ENCODE data around the gene SHROOM3. TPM values are rescaled to one million over a fixed set of nuclear protein-coding genes. Genes with fewer than 3 reads are reported as not detected.
A peak's percentile ranks its signal among the peaks of the same experiment; 100 is the strongest.

Gene SHROOM3
- total RNA-seq, 2 experiments from 2014 or later, result not detected

DNA sequence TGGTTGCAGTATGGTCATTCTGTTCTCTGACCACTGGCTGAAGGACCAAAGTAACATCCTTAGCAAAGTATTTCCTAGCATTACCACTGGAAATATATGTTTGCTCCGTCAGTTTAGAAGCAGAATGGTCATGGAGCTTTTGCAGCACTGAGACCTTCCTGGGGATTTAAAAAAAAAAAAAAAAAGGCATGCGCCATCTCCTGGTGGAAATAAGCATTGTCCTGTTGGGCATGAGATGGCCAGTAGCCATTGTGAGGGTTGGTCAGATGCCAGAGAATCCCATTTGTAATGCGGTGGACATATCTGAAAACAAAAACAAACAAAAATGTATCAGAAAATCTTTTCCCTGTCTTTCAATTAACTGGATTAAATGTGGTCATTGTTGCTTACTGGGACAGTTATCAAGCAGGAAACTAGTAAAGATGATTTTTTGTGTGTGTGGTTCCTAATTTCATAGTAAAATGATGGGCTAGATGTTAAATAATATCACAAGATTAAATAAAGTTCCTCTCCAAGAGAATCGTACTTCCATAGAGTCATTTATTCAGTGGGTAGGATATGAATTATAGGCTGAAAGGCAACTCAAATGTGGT, 323.4 kb downstream of the SHROOM3 start:
- H3K4me1 Mint-ChIP-seq, result peaks cover 2% of the 10 kb centered on the region
- ChIA-PET CTCF (interaction anchor here (0.5 to 0.6 kb wide), 2 partner anchors 8 to 429 kb away, joined by 3 to 6 read pairs; no protein-coding TSS in a partner anchor), POLR2A (no interaction called here)
- H3K9me3 Mint-ChIP-seq, result no peaks in the 10 kb centered on the region
- peaks cover 7% of the 10 kb centered on the region for H3K27me3 Mint-ChIP-seq
- H3K27ac Mint-ChIP-seq, result no peak overlapping the region
- no peak for DNase-seq
- no peaks in the 10 kb centered on the region for H3K36me3 Mint-ChIP-seq (ENCODE audit: low read depth)
- no peak overlapping the region for H3K4me3 Mint-ChIP-seq

- no peak for DNase-seq
- no peak overlapping the region for H3K4me3 Mint-ChIP-seq
- POLR2A ChIA-PET, result no interaction called here
- no peaks in the 10 kb centered on the region for H3K36me3 Mint-ChIP-seq (ENCODE audit: low read depth)
- H3K9me3 Mint-ChIP-seq, result no peaks in the 10 kb centered on the region
- CTCF ChIA-PET, result interaction anchor here (0.5 kb wide), 1 partner anchor 429 kb away, joined by 6 read pairs; no protein-coding TSS in a partner anchor
- no peak overlapping the region for H3K27ac Mint-ChIP-seq
- peaks cover 7% of the 10 kb centered on the region for H3K27me3 Mint-ChIP-seq
- peaks cover 2% of the 10 kb centered on the region for H3K4me1 Mint-ChIP-seq
Observed at GRCh38 chr4:76758996-76759395, 324.0 kb downstream of the SHROOM3 start.

DNA sequence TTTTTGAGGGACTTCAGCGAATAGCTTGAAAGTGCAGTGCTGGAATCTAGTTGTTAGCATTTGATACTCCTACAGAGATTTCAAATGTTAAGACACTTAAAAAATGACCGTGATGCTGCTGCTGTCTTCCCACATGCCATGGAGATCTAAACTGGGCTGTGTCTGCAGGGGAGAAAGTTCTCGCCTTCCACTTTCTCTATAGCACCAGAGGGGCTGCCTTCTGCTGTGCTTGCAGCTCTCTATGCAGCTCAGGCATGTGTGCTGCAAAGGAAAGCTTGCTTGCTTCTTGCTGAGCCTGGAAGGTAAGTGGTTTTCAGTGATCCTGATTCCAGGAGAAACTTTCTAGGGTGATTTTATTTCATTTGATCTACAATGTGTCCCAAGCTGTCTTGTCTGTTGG, 325.2 kb downstream of the SHROOM3 start:
- H3K4me1 Mint-ChIP-seq, result peaks cover 2% of the 10 kb centered on the region
- no peak overlapping the region for H3K4me3 Mint-ChIP-seq
- no peaks in the 10 kb centered on the region for H3K36me3 Mint-ChIP-seq (ENCODE audit: low read depth)
- no peak overlapping the region for H3K27ac Mint-ChIP-seq
- ChIA-PET CTCF (interaction anchor here (1.5 kb wide), 1 partner anchor 294 kb away, joined by 3 read pairs; no protein-coding TSS in a partner anchor), POLR2A (no interaction called here)
- H3K9me3 Mint-ChIP-seq, result no peaks in the 10 kb centered on the region
- peaks cover 11% of the 10 kb centered on the region for H3K27me3 Mint-ChIP-seq
- DNase-seq, result no peak

- Mint-ChIP-seq H3K27ac (no peak overlapping the region), H3K4me1 (peaks cover 4% of the 10 kb centered on the region), H3K27me3 (peaks cover 11% of the 10 kb centered on the region), H3K36me3 (ENCODE audit: low read depth) (no peaks in the 10 kb centered on the region), H3K4me3 (no peak overlapping the region), H3K9me3 (no peaks in the 10 kb centered on the region)
- no peak for DNase-seq
- ChIA-PET POLR2A (no interaction called here), CTCF (no interaction called here)
Observed at GRCh38 chr4:76762137-76763130, 327.4 kb downstream of the SHROOM3 start.

- Mint-ChIP-seq H3K9me3 (no peaks in the 10 kb centered on the region), H3K4me3 (no peak overlapping the region), H3K4me1 (peaks cover 2% of the 10 kb centered on the region), H3K27me3 (peaks cover 11% of the 10 kb centered on the region), H3K36me3 (ENCODE audit: low read depth) (no peaks in the 10 kb centered on the region), H3K27ac (no peak overlapping the region)
- DNase-seq, result no peak
- ChIA-PET POLR2A (no interaction called here), CTCF (no interaction called here)
Observed at GRCh38 chr4:76764251-76764650, 329.2 kb downstream of the SHROOM3 start.

GRCh38 chr4:76765473-76766183, 330.6 kb downstream of the SHROOM3 start:
- Mint-ChIP-seq H3K27ac (peak overlapping the region; percentile 31), H3K27me3 (peaks cover 9% of the 10 kb centered on the region), H3K4me1 (peaks cover 2% of the 10 kb centered on the region), H3K9me3 (no peaks in the 10 kb centered on the region), H3K4me3 (no peak overlapping the region), H3K36me3 (ENCODE audit: low read depth) (no peaks in the 10 kb centered on the region)
- POLR2A ChIA-PET, result no interaction called here
- CTCF ChIA-PET, result interaction anchor here (0.6 kb wide), 1 partner anchor 309 kb away, joined by 3 read pairs; no protein-coding TSS in a partner anchor
- no peak for DNase-seq

GRCh38 chr4:76767983-76768382, 333.0 kb downstream of the SHROOM3 start:
- no peak overlapping the region for H3K4me3 Mint-ChIP-seq
- H3K36me3 Mint-ChIP-seq (ENCODE audit: low read depth), result no peaks in the 10 kb centered on the region
- peaks cover 4% of the 10 kb centered on the region for H3K27me3 Mint-ChIP-seq
- CTCF ChIA-PET, result no interaction called here
- H3K27ac Mint-ChIP-seq, result no peak overlapping the region
- POLR2A ChIA-PET, result no interaction called here
- no peaks in the 10 kb centered on the region for H3K9me3 Mint-ChIP-seq
- DNase-seq, result no peak
- H3K4me1 Mint-ChIP-seq, result peaks cover 5% of the 10 kb centered on the region

- H3K36me3 Mint-ChIP-seq (ENCODE audit: low read depth), result no peaks in the 10 kb centered on the region
- peaks cover 3% of the 10 kb centered on the region for H3K4me1 Mint-ChIP-seq
- ChIA-PET CTCF (interaction anchor here (0.7 kb wide), 1 partner anchor 260 kb away, joined by 3 read pairs; no protein-coding TSS in a partner anchor), POLR2A (no interaction called here)
- H3K9me3 Mint-ChIP-seq, result no peaks in the 10 kb centered on the region
- no peak overlapping the region for H3K27ac Mint-ChIP-seq
- DNase-seq, result no peak
- H3K4me3 Mint-ChIP-seq, result no peak overlapping the region
- H3K27me3 Mint-ChIP-seq, result peaks cover 3% of the 10 kb centered on the region
Observed at GRCh38 chr4:76772498-76773106, 337.6 kb downstream of the SHROOM3 start.

- POLR2A ChIA-PET, result no interaction called here
- Mint-ChIP-seq H3K36me3 (ENCODE audit: low read depth) (no peaks in the 10 kb centered on the region), H3K4me3 (no peak overlapping the region), H3K9me3 (no peaks in the 10 kb centered on the region), H3K4me1 (peaks cover 3% of the 10 kb centered on the region), H3K27ac (no peak overlapping the region), H3K27me3 (peaks cover 3% of the 10 kb centered on the region)
- CTCF ChIA-PET, result no interaction called here
- no peak for DNase-seq
Observed at GRCh38 chr4:76773766-76774165, 338.7 kb downstream of the SHROOM3 start.

DNA sequence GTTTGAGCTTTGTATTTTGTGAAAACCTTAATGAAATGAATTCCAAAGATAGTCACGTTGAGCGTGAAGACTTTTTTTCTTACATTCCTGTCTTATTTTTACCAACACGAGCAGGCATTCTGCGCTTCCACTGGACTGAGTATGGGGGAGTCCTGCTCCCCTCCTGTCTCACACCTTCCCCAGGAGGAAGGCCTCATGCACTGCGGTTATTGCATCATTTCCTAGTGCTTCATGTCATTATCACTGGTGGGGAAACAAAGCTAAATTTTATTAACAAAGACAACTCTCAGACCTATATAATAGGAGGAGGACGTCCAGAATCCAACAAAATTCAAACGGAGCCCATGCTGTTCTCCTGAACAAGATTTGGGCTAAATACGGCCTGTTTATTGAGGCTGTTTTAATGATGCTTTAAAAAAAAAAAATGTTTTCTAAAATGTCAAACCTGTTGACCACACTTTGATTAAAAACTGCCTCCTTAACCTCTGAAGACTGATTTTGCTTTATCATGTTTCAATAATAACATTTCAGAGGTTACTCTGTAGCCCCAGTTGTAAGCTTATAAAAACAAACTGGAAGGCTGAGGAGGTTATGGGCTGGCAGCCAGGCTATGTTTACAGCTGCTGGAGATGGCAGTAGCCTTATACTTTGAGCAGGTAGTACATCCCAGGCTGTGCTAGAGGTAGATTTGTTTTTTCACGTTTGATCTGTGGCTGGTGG, 344.9 kb downstream of the SHROOM3 start:
- no peak for DNase-seq
- no peak overlapping the region for H3K27ac Mint-ChIP-seq
- H3K36me3 Mint-ChIP-seq (ENCODE audit: low read depth), result no peaks in the 10 kb centered on the region
- H3K4me1 Mint-ChIP-seq, result no peaks in the 10 kb centered on the region
- no peak overlapping the region for H3K4me3 Mint-ChIP-seq
- peaks cover 3% of the 10 kb centered on the region for H3K27me3 Mint-ChIP-seq
- CTCF ChIA-PET, result interaction anchor here (1.2 kb wide), 1 partner anchor 252 kb away, joined by 3 read pairs; no protein-coding TSS in a partner anchor
- no peaks in the 10 kb centered on the region for H3K9me3 Mint-ChIP-seq
- POLR2A ChIA-PET, result no interaction called here

- H3K27me3 Mint-ChIP-seq, result peaks cover 3% of the 10 kb centered on the region
- CTCF ChIA-PET, result interaction anchor here (1.2 kb wide), 1 partner anchor 251 kb away, joined by 3 read pairs; no protein-coding TSS in a partner anchor
- no peaks in the 10 kb centered on the region for H3K36me3 Mint-ChIP-seq (ENCODE audit: low read depth)
- no peak for DNase-seq
- H3K9me3 Mint-ChIP-seq, result no peaks in the 10 kb centered on the region
- H3K27ac Mint-ChIP-seq, result no peak overlapping the region
- POLR2A ChIA-PET, result no interaction called here
- no peak overlapping the region for H3K4me3 Mint-ChIP-seq
- no peaks in the 10 kb centered on the region for H3K4me1 Mint-ChIP-seq
Observed at GRCh38 chr4:76780781-76781697, 346.0 kb downstream of the SHROOM3 start.

All from activated CD4-positive, alpha-beta T cell treated with anti-CD3 and anti-CD28 coated beads, Interleukin-2, amount 10 ng/mL, durations not matched to agents 7 days and 5 days (primary cell).